ENCODE results near the gene FAM47C. TPM values are rescaled to one million over a fixed set of nuclear protein-coding genes. Genes with fewer than 3 reads are reported as not detected.
"Not testable (repeated sequence)": the region's sequence is repeated elsewhere in the genome, so short reads cannot be mapped to it uniquely, and the experiment has no call there.

Gene FAM47C
- total and polyA plus RNA-seq, 4 donors = not detected

DNA sequence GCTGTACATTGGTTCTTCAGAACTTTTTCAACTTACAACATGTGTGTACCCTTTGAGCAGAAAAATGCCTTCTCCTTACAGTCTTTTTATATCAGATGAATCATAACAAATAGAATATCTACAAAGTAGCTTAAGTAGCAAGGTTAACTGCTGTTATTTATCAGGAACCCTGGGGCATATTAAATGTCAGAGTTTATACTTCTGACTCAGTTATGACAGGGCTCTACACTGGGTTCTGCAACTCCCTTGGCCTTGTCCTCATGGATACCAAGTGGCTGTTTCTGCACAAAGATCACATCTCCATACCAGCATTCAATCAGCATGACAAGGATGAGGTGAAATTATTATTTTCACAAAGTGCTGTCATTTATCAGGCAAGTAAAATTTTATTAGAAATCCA lies 49.4 kb downstream of the FAM47C start:
- H3K9me3 ChIP-seq (ENCODE audit: control insufficient read depth, low read length); H3K27me3 ChIP-seq (ENCODE audit: control insufficient read depth in 1 of 2, insufficient read depth in 2 of 2, low read length in 1 of 2); intact Hi-C loops (cut with DNase I); H3K4me3 ChIP-seq (ENCODE audit: low read length in 2 of 2); H3K4me1 ChIP-seq (ENCODE audit: control insufficient read depth in 1 of 2, insufficient read depth in 2 of 2, low read length in 2 of 2); H3K36me3 ChIP-seq (ENCODE audit: control insufficient read depth in 1 of 2, insufficient read depth in 2 of 2, low read length in 1 of 2); ATAC-seq (ENCODE audit: low FRiP score); DNase-seq; H3K27ac ChIP-seq (ENCODE audit: low read depth in 1 of 2, low read length in 2 of 2): not testable (repeated sequence)

DNA sequence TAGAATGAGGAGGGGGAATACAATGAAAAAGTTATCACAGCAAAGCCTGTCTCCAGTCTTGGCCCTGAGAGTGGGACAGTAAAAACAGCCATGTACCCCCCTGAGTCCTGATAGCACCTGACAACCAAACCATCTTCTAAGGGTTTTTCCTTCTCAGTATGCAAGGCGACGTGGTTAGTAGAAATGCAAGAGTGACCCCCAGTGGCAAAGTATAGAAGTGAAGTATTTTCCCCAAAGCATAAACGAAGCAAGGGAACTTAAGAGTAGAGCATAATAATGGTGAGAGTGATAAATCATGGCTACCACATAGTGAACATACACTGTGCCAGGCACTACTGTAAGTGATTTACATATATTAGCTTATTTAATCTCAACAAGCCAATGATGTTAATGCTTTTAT lies 52.8 kb downstream of the FAM47C start:
- no peaks in the 10 kb centered on the region for H3K36me3 ChIP-seq (ENCODE audit: control insufficient read depth in 1 of 2, insufficient read depth in 2 of 2, low read length in 1 of 2)
- H3K27ac ChIP-seq (ENCODE audit: low read depth in 1 of 2, low read length in 2 of 2) = no peak overlapping the region
- H3K4me1 ChIP-seq (ENCODE audit: control insufficient read depth in 1 of 2, insufficient read depth in 2 of 2, low read length in 2 of 2) = no peaks in the 10 kb centered on the region
- 0 to 2% methylated on average over 3 of the region's 3 CpGs for WGBS, 2 donors
- H3K4me3 ChIP-seq (ENCODE audit: low read length in 2 of 2) = no peak overlapping the region
- DNase-seq (no peak), ATAC-seq (ENCODE audit: low FRiP score) (peak; percentile 36)
- H3K27me3 ChIP-seq (ENCODE audit: control insufficient read depth in 1 of 2, insufficient read depth in 2 of 2, low read length in 1 of 2) = no peaks in the 10 kb centered on the region
- no peaks in the 10 kb centered on the region for H3K9me3 ChIP-seq (ENCODE audit: control insufficient read depth, low read length)
- intact Hi-C loops (cut with DNase I) = no loop called here
